Spleen (tissue), 11 donors: ENCODE measurements around the gene SLC9A4. TPM values are rescaled to one million over a fixed set of nuclear protein-coding genes. Genes with fewer than 3 reads are reported as not detected.

Source experiments
- DNase-seq: peaks from one replicate; pipeline ENCODE4 v3.0.0-alpha.2; 2020
- H3K27ac ChIP-seq, 8 donors: fragments of 200-600 bp; sonication (generic) in 7 of 8; 1 replicate in 4 of 8; 2 replicates in 4 of 8; pipeline versions ENCODE4 v1.5.0 to v1.8.0; 2016 to 2021; ENCODE audit warnings: inconsistent platforms in 4 of 8, mild to moderate bottlenecking in 4 of 8, moderate library complexity in 1 of 8
- H3K27me3 ChIP-seq, 7 donors: fragments of 200-600 bp; sonication (generic) in 6 of 7; replicated peaks in 1 of 7; 1 replicate in 4 of 7; 2 replicates in 3 of 7; pipeline versions ENCODE4 v1.5.0 to v1.8.0; 2016 to 2021; ENCODE audit warnings: inconsistent platforms in 3 of 7, mild to moderate bottlenecking in 1 of 7
- H3K36me3 ChIP-seq, 6 donors: fragments of 200-600 bp; sonication (generic) in 5 of 6; 1 replicate in 4 of 6; 2 replicates in 2 of 6; pipeline versions ENCODE4 v1.5.0 to v1.8.0; 2016 to 2021; ENCODE audit warnings: inconsistent platforms in 2 of 6
- H3K4me1 ChIP-seq, 6 donors: fragments of 200-600 bp; sonication (generic) in 5 of 6; 1 replicate in 3 of 6; 2 replicates in 3 of 6; pipeline versions ENCODE4 v1.5.0 to v1.8.0; 2016 to 2021; ENCODE audit warnings: inconsistent platforms in 3 of 6
- H3K4me3 ChIP-seq, 8 donors: fragments of 200-600 bp; sonication (generic) in 7 of 8; 1 replicate in 4 of 8; 2 replicates in 4 of 8; pipeline versions ENCODE4 v1.5.0 to v1.8.0; 2016 to 2021; ENCODE audit warnings: inconsistent platforms in 4 of 8, mild to moderate bottlenecking in 4 of 8, moderate library complexity in 2 of 8
- H3K9me3 ChIP-seq, 8 donors: fragments of 200-600 bp; sonication (generic) in 7 of 8; 1 replicate in 4 of 8; 2 replicates in 4 of 8; pipeline versions ENCODE4 v1.5.0 to v1.8.0; 2016 to 2021; ENCODE audit warnings: inconsistent platforms in 4 of 8
- POLR2A ChIP-seq, 3 donors: fragments of 450-650 bp; IDR thresholded peaks; one replicate each; pipeline ENCODE4 v1.5.1; 2017; ENCODE audit warnings: antibody characterized with exemption in 3 of 3, mild to moderate bottlenecking in 1 of 3
- POLR2AphosphoS5 ChIP-seq, 3 donors: sonication (generic); formaldehyde crosslinking; IDR thresholded peaks; one replicate each; pipeline ENCODE4 v1.5.1; 2017; ENCODE audit warnings: antibody characterized with exemption in 3 of 3
- WGBS, 5 donors: extraction: QIAGEN DNeasy Blood & Tissue Kit in 3 of 5; methylation state at CpG; one replicate each; pipeline versions ENCODE4 v1.1.5 to v1.1.7; 2013 to 2018; 5-methylcytosine and 5-hydroxymethylcytosine counted together
- intact Hi-C: fragments of 100-400 bp; cut with DNase I; formaldehyde crosslinking; loops from one replicate; pipeline ENCODE4 v1.15.0; 2023; ENCODE audit warnings: low total_unique reads
- polyA plus RNA-seq, 3 donors: library from polyadenylated mRNA; stranded (reverse); fragments of 200-250 nt; gene quantifications; one replicate each; pipeline ENCODE4 v1.2.1, GENCODE V29; 2013
- total RNA-seq, 7 donors: library from RNA; depleted of rRNA in 3 of 7; stranded (reverse); fragments of >200 nt in 3 of 7; fragmentation: NEBNext Ultra II Directional in 4 of 7; extraction: Animal tissue kit (Norgen Biotek cat#: 25700) in 4 of 7; gene quantifications; one replicate each; pipeline versions ENCODE4 v1.1.0 to v1.2.1, GENCODE V29; 2016 to 2021
- TF ChIP-seq, protein P1 (sequence below), 11 experiments: fragments of 200-600 bp in 7 of 11; fragments of 450-650 bp in 4 of 11; sonication (generic) in 4 of 11; IDR thresholded peaks in 8 of 11; conservative IDR thresholded peaks in 3 of 11; 1 replicate in 7 of 11; 2 replicates in 4 of 11; pipeline versions ENCODE4 v1.4.0 to v1.8.0; 2016 to 2021; ENCODE audit warnings: antibody characterized with exemption in 11 of 11, inconsistent platforms in 4 of 11, mild to moderate bottlenecking in 1 of 11
- donor health status: healthy with polysubstance abuse.
- donor health status: DM: no; HTN: no; CAD: no; lungs with moderate emphysema.
- donor health status: DM: no; HTN: no; CAD: no.
- donor health status: Bipolar disorder and iron deficiency.
- donor health status: healthy.
- donor health status: DM: no; HTN: no; CAD: no.
- donor health status: DM: yes; HTN: yes; CAD: no.

SLC9A4 gene
- total and polyA plus RNA-seq, 10 donors: 0.10 TPM; not detected in 9

DNA sequence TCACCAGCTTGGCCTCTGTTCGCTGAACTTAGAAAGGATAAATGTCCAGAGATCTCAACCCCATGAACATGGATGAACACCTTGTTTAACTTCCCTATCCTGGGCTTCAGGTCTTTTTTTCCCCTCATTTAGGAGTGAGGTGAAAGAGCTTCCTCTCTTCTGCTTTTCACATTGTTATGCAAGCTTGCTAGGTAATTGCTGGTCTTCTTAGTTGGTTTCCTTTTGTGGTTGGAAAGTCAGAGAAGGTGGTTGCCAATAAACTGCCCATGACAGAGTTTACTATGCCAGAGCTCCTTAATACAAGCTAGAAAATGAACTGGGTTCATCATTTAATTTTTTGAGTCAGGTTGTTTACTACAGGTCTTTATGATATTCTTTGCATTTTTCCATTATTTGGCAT, 16.6 kb downstream of the SLC9A4 start:
- Histone ChIP-seq H3K27me3 (peaks cover 0 to 27% (median 0%) of the 10 kb centered on the region in 7 donors), H3K27ac (peak overlapping the region in 5 of 8 donors; percentile 42 to 71 (median 60)), H3K36me3 (no peaks in the 10 kb centered on the region), H3K4me3 (no peak overlapping the region), H3K9me3 (peaks cover 0 to 9% (median 2%) of the 10 kb centered on the region in 8 donors), H3K4me1 (peaks cover 0 to 25% (median 0%) of the 10 kb centered on the region in 6 donors)
- intact Hi-C loops: no loop called here
- TF ChIP-seq, protein P1, sequence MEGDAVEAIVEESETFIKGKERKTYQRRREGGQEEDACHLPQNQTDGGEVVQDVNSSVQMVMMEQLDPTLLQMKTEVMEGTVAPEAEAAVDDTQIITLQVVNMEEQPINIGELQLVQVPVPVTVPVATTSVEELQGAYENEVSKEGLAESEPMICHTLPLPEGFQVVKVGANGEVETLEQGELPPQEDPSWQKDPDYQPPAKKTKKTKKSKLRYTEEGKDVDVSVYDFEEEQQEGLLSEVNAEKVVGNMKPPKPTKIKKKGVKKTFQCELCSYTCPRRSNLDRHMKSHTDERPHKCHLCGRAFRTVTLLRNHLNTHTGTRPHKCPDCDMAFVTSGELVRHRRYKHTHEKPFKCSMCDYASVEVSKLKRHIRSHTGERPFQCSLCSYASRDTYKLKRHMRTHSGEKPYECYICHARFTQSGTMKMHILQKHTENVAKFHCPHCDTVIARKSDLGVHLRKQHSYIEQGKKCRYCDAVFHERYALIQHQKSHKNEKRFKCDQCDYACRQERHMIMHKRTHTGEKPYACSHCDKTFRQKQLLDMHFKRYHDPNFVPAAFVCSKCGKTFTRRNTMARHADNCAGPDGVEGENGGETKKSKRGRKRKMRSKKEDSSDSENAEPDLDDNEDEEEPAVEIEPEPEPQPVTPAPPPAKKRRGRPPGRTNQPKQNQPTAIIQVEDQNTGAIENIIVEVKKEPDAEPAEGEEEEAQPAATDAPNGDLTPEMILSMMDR (IDR thresholded peaks at IDR 0.05 in 8 of 11, conservative IDR thresholded peaks at IDR 0.05 in 3 of 11): no peak
- peak in 1 of 3 donors; percentile 8 for TF ChIP-seq POLR2AphosphoS5 (IDR thresholded peaks at IDR 0.05)
- no peak for DNase-seq
- 49 to 65% (median 63%) methylated on average over 1 of the region's 1 CpG for WGBS, 5 donors

DNA sequence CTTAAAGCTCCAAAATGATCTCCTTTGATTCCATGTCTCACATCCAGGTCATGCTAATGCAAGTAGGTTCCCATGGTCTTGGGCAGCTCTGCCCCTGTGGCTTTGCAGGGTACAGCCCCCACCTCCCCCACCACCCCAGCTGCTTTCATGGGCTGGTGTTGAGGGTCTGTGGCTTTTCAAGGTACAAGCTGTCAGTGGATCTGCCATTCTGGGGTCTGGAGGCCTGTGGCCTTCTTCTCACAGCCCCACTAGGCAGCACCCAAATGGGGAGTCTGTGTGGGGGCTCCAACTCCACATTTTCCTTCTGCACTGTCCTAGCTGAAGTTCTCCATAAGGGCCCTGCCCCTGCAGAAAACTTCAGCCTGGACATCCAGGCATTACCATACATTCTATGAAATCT, 19.0 kb downstream of the SLC9A4 start:
- TF ChIP-seq POLR2A (IDR thresholded peaks at IDR 0.05) (no peak), POLR2AphosphoS5 (IDR thresholded peaks at IDR 0.05) (no peak)
- TF ChIP-seq, protein P1 (IDR thresholded peaks at IDR 0.05 in 8 of 11, conservative IDR thresholded peaks at IDR 0.05 in 3 of 11): no peak
- DNase-seq: no peak

DNA sequence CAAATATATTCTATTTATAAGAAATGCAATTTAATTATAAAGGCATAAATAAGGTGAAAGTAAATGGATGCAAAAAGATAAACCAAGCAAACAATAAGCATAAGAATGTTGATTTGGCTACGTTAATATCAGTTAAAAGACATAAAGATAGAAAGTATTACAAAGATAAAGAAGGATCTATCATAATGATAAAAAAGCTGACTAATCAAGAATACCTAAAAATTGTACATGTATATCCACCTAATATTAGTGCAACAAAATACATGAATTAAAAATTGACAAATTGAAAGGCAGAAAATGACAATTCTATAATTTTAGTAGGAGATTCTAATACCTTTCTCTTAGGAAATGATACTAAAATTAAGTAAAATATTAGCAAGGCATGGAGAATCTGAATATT, 21.5 kb downstream of the SLC9A4 start:
- intact Hi-C loops: no loop called here
- no peak overlapping the region for H3K4me3 ChIP-seq
- no peaks in the 10 kb centered on the region for H3K27me3 ChIP-seq
- 79 to 97% (median 90%) methylated on average over 1 of the region's 1 CpG for WGBS, 5 donors
- no peak for DNase-seq
- peaks cover 0 to 6% (median 0%) of the 10 kb centered on the region in 6 donors for H3K4me1 ChIP-seq
- peaks cover 0 to 9% (median 2%) of the 10 kb centered on the region in 8 donors for H3K9me3 ChIP-seq
- no peak overlapping the region for H3K27ac ChIP-seq
- H3K36me3 ChIP-seq: no peaks in the 10 kb centered on the region
- TF ChIP-seq POLR2AphosphoS5 (IDR thresholded peaks at IDR 0.05) (no peak), POLR2A (IDR thresholded peaks at IDR 0.05) (no peak)
- TF ChIP-seq, protein P1 (IDR thresholded peaks at IDR 0.05 in 8 of 11, conservative IDR thresholded peaks at IDR 0.05 in 3 of 11): no peak

More for the DNA sequence above, 19.0 kb downstream of the SLC9A4 start:
- H3K9me3 ChIP-seq: peaks cover 0 to 9% (median 2%) of the 10 kb centered on the region in 8 donors
- peaks cover 0 to 25% (median 0%) of the 10 kb centered on the region in 6 donors for H3K4me1 ChIP-seq
- no peak overlapping the region for H3K4me3 ChIP-seq
- H3K36me3 ChIP-seq: no peaks in the 10 kb centered on the region
- H3K27ac ChIP-seq: no peak overlapping the region
- intact Hi-C loops: no loop called here
- H3K27me3 ChIP-seq: peaks cover 0 to 7% (median 0%) of the 10 kb centered on the region in 7 donors

DNA sequence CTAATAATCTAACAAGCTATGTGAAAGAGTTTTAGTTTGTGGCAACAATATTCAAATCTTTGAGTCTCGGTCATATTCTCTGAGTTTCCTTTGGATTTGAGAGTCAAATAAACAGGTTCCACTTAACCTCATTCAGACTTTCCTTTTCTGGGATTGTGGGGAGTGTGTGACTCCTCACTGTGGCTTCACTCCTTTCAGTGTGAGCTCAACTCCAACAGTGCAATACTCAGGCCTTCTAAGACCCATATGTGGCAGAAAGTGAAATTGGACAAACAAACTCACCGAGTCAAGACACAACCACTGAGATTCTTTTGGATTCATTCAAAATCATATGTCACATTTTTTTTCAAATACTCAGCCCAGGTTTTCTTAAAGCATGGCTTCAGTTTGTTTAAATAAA, 25.4 kb downstream of the SLC9A4 start:
- 69 to 85% (median 82%) methylated on average over 2 of the region's 2 CpGs for WGBS, 5 donors
- peaks cover 0 to 5% (median 0%) of the 10 kb centered on the region in 7 donors for H3K27me3 ChIP-seq
- H3K4me1 ChIP-seq: no peaks in the 10 kb centered on the region
- H3K4me3 ChIP-seq: no peak overlapping the region
- peaks cover 0 to 4% (median under 1%) of the 10 kb centered on the region in 8 donors for H3K9me3 ChIP-seq
- no peaks in the 10 kb centered on the region for H3K36me3 ChIP-seq
- no peak for DNase-seq
- H3K27ac ChIP-seq: no peak overlapping the region
- intact Hi-C loops: no loop called here
- no peak for TF ChIP-seq POLR2AphosphoS5 (IDR thresholded peaks at IDR 0.05)
- TF ChIP-seq POLR2A (IDR thresholded peaks at IDR 0.05): no peak
- TF ChIP-seq, protein P1 (IDR thresholded peaks at IDR 0.05 in 8 of 11, conservative IDR thresholded peaks at IDR 0.05 in 3 of 11): no peak
